HG02943 (cell line): ENCODE data around the gene MANF.

ENCODE experiments used
- ATAC-seq: cut with Tn5 transposase; IDR thresholded peaks from one replicate; pipeline ENCODE4 v1.9.1; 2021; ENCODE audit warnings: mild to moderate bottlenecking, low read depth, moderate library complexity; ENCODE audit not compliant: unreplicated experiment

Gene MANF

GRCh38 chr3:51422211-51422610 lies 37.1 kb downstream of the MANF start:
- no peak for ATAC-seq

DNA sequence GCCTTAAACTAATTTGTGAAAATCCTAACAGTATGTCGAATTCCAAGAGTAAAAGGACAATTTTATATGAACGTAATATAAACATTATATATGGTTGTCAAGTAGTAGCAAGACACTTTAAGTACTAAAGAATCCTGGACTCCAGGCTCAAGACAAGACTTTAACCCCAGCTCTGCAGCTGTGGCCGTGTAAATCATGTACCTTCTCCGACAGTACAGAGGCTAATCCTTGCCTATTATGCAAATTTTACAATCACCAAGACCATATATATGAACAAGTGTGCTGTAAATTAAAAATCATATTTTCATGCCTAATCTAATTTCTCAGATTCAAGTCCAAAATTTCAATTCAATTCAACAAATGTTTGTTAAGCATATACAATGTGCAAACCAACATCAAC lies 41.8 kb downstream of the MANF start:
- no peak for ATAC-seq

GRCh38 chr3:51429138-51429537 lies 44.0 kb downstream of the MANF start:
- no peak for ATAC-seq

- no peak for ATAC-seq
These were observed 49.0 kb downstream of the MANF start for GRCh38 chr3:51434110-51434509.

DNA sequence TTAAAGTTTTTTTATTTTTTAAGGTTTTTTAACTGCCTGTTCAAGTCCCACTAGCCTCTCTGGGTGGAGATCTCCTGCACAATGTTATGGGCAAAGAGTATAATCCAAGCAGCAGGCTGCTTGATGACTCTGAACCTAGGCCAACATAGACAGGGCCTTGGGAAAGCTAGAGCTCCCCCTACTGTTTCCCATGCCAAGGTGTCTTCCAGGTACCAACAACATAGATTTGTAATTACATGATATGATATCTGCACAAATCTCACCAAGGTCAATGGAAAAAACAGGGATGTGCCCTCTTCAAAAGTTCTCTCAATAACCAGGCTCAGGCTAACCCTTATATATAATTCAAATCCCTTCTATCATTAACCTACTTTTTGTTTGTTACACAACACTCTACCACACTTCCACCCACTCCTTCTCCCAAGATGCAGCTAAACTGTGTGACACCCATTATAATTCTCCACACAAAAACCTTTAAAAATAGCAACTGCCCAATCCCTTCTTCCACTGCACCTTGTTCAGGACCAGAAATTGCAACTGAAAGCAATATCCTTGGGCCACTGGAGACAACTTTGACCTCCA lies 49.7 kb downstream of the MANF start:
- no peak for ATAC-seq

GRCh38 chr3:51436998-51437639 lies 52.0 kb downstream of the MANF start:
- ATAC-seq = no peak
